OCI-LY3 (cell line): ENCODE results near the gene PLXNB3.

Source experiments
- H2AFZ ChIP-seq: fragments of 200-600, 300-600 bp; shearing (Covaris generic); 2 replicates; pipeline ENCODE4 v1.6.0; 2014; ENCODE audit warnings: antibody characterized with exemption, low read depth, low read length
- H3K27ac ChIP-seq: fragments of 200-600, 300-600 bp; sonication (generic); 2 replicates; pipeline ENCODE4 v1.5.1; 2014; ENCODE audit warnings: mild to moderate bottlenecking, low read length, moderate library complexity, mixed read lengths
- H3K27me3 ChIP-seq: fragments of 200-600, 300-600 bp; sonication (generic); 2 replicates; pipeline ENCODE4 v1.6.1; 2014; ENCODE audit warnings: low read depth, low read length, mixed read lengths
- H3K36me3 ChIP-seq: fragments of 200-600, 300-600 bp; sonication (generic); replicated peaks from 2 replicates; pipeline ENCODE3; 2014; ENCODE audit warnings: low read depth, low read length, mixed read lengths
- H3K4me1 ChIP-seq: fragments of 300-600, 200-600 bp; sonication (generic); 2 replicates; pipeline ENCODE4 v1.6.1; 2014; ENCODE audit warnings: low read length, mixed read lengths
- H3K4me2 ChIP-seq: fragments of 200-600, 300-600 bp; sonication (generic); 2 replicates; pipeline ENCODE4 v1.6.1; 2014; ENCODE audit warnings: low read length, mixed read lengths
- H3K4me3 ChIP-seq: fragments of 300-600, 200-600 bp; sonication (generic); 2 replicates; pipeline ENCODE4 v1.5.1; 2014; ENCODE audit warnings: antibody characterized with exemption, mild to moderate bottlenecking, low read length, moderate library complexity
- H3K79me2 ChIP-seq: fragments of 300-600, 200-600 bp; shearing (Covaris generic); 2 replicates; pipeline ENCODE4 v1.6.1; 2014; ENCODE audit warnings: mild to moderate bottlenecking, low read length, mixed read lengths
- H3K9ac ChIP-seq: fragments of 300-600, 200-600 bp; shearing (Covaris generic); 2 replicates; pipeline ENCODE4 v1.6.0; 2014; ENCODE audit warnings: mild to moderate bottlenecking, low read length, moderate library complexity
- H3K9me3 ChIP-seq: fragments of 200-600, 300-600 bp; shearing (Covaris generic); 2 replicates; pipeline ENCODE4 v1.6.1; 2014; ENCODE audit warnings: low read length, mixed read lengths; ENCODE audit not compliant: insufficient read depth
- H4K20me1 ChIP-seq: fragments of 200-600, 300-600 bp; sonication (generic); 2 replicates; pipeline ENCODE4 v1.6.1; 2016; ENCODE audit warnings: low read length, mixed read lengths; ENCODE audit not compliant: insufficient read depth
- CTCF ChIP-seq: fragments of 200-600, 300-600 bp; sonication (generic); IDR thresholded peaks from 2 replicates; pipeline ENCODE4 v1.5.1; 2014; ENCODE audit warnings: antibody characterized with exemption, low read length, low read depth
- EZH2phosphoT487 ChIP-seq: fragments of 200-600 bp; shearing (Covaris generic); IDR thresholded peaks from 2 replicates; pipeline ENCODE4 v1.6.1; 2018; ENCODE audit warnings: antibody characterized with exemption, mixed run types, low read depth

PLXNB3 gene

GRCh38 chrX:153799326-153799725, 35.3 kb downstream of the PLXNB3 start:
- H3K4me2 ChIP-seq, result no peak overlapping the region
- TF ChIP-seq EZH2phosphoT487 (no peak), CTCF (no peak)
- H3K79me2 ChIP-seq, result peaks cover 28% of the 10 kb centered on the region
- H4K20me1 ChIP-seq, result peaks cover 5% of the 10 kb centered on the region; the same call in 1 of the 2 replicates
- H3K36me3 ChIP-seq, result peaks cover 27% of the 10 kb centered on the region
- no peaks in the 10 kb centered on the region for H3K9me3 ChIP-seq
- no peaks in the 10 kb centered on the region for H3K27me3 ChIP-seq
- H3K9ac ChIP-seq, result no peak overlapping the region
- no peak overlapping the region for H2AFZ ChIP-seq
- H3K4me3 ChIP-seq, result no peak overlapping the region
- H3K27ac ChIP-seq, result no peak overlapping the region
- peaks cover 10% of the 10 kb centered on the region for H3K4me1 ChIP-seq

DNA sequence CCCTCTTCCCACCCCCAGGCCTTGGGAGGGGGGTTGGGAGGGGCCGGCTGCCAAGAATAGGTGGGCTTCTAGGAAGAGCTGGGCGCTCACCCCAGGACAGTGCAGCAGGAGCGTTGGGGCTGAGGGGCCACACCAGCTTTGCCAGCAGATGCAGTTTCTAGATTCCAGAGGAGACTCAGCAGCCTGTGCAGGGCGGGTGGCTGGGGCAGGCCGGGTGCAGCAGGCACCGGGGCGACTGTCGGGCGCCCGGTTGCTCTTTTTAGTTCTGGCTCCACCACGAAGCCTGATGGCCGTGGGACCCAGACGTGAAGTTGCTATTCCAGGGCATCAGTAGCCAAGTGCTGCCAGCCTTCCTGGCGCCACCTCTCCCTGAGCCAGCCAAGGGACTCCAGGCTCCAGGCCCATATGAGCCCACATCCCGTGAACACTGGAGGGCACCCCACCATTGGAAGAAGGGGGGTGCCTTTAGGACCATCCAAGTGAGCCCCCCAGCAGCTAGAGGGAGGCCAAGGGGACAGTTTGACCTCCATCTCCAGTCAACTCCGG, 36.2 kb downstream of the PLXNB3 start:
- no peak overlapping the region for H2AFZ ChIP-seq
- no peak overlapping the region for H3K4me3 ChIP-seq
- no peaks in the 10 kb centered on the region for H3K9me3 ChIP-seq
- H3K79me2 ChIP-seq, result peaks cover 20% of the 10 kb centered on the region
- no peak overlapping the region for H3K27ac ChIP-seq
- TF ChIP-seq EZH2phosphoT487, result no peak
- no peak for TF ChIP-seq CTCF
- peaks cover 10% of the 10 kb centered on the region for H3K4me1 ChIP-seq
- H3K27me3 ChIP-seq, result no peaks in the 10 kb centered on the region
- no peak overlapping the region for H3K9ac ChIP-seq
- peaks cover 27% of the 10 kb centered on the region for H3K36me3 ChIP-seq
- peaks cover 5% of the 10 kb centered on the region; the same call in 1 of the 2 replicates for H4K20me1 ChIP-seq
- H3K4me2 ChIP-seq, result no peak overlapping the region

DNA sequence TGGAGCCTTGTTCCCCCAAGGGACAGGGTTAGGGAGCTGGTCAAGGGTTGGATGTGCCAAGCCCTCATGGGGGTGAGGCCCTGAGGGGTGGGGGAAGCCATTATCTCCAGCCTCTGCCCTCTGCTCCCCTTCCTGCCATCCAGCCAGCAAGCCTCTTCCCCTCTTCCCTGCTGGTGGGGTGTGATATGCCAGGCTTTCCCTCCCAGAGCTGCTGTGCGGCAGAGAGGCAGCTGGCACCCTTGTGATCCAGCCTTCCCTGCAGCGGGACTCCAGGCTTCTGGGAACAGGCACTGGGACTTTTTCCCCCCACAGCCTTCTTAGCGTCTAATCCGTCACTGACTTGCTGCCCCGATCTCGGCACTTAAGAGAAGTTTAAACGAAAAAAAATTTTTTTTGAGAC, 36.7 kb downstream of the PLXNB3 start:
- TF ChIP-seq CTCF (no peak), EZH2phosphoT487 (no peak)
- Histone ChIP-seq H2AFZ (no peak overlapping the region), H3K4me3 (no peak overlapping the region), H3K79me2 (peaks cover 15% of the 10 kb centered on the region), H3K9me3 (no peaks in the 10 kb centered on the region), H3K27ac (no peak overlapping the region), H3K4me1 (peaks cover 6% of the 10 kb centered on the region), H3K27me3 (no peaks in the 10 kb centered on the region), H4K20me1 (peaks cover 5% of the 10 kb centered on the region; the same call in 1 of the 2 replicates), H3K4me2 (no peak overlapping the region), H3K9ac (no peak overlapping the region), H3K36me3 (peaks cover 22% of the 10 kb centered on the region)

- Histone ChIP-seq H3K79me2 (peaks cover 6% of the 10 kb centered on the region), H3K4me1 (no peaks in the 10 kb centered on the region), H2AFZ (no peak overlapping the region), H3K9me3 (no peaks in the 10 kb centered on the region), H3K36me3 (peaks cover 14% of the 10 kb centered on the region), H3K4me3 (no peak overlapping the region), H3K27ac (no peak overlapping the region), H3K4me2 (no peak overlapping the region), H3K27me3 (no peaks in the 10 kb centered on the region), H3K9ac (no peak overlapping the region), H4K20me1 (no peaks in the 10 kb centered on the region; the same call in 1 of the 2 replicates)
- TF ChIP-seq CTCF (no peak), EZH2phosphoT487 (no peak)
Measured at GRCh38 chrX:153801669-153802068, 37.6 kb downstream of the PLXNB3 start.
